ENCODE data around the gene WDR59.

Gene WDR59

GRCh38 chr16:74973304-74973703 is 11.6 kb downstream of the WDR59 start:
- Histone ChIP-seq H3K27me3 (no peaks in the 10 kb centered on the region), H3K4me1 (no peaks in the 10 kb centered on the region), H3K36me3 (no peaks in the 10 kb centered on the region; the same call in 1 of the 2 replicates), H3K9me3 (no peaks in the 10 kb centered on the region), H3K4me3 (ENCODE audit: low read depth, low read length) (no peak overlapping the region)
- no peak for TF ChIP-seq CTCF (IDR thresholded peaks at IDR 0.05; ENCODE audit: low read depth, low read length)
- DNase-seq, result no peak

DNA sequence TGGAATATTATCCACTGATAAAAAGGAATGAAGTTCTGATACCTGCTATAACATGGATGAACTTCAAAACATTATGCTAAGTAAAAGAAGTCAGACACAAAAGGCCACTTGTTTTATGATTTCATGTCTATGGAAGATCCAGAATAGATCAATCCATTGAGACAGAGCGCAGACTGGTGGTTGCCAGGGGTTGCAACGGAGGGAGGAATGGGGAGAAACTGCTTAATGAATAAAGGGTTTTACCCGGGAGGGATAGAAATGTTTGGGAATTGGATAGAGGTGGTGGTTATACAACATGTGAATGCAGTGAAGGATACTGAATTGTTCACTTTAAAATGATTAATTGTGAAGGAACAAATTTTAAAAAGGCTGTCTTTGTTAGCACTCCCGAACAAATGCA is 30.2 kb downstream of the WDR59 start:
- Histone ChIP-seq H3K27me3 (no peaks in the 10 kb centered on the region), H3K4me3 (ENCODE audit: low read depth, low read length) (no peak overlapping the region), H3K36me3 (peaks cover 7% of the 10 kb centered on the region), H3K4me1 (no peaks in the 10 kb centered on the region), H3K9me3 (no peaks in the 10 kb centered on the region)
- DNase-seq, result no peak
- no peak for TF ChIP-seq CTCF (IDR thresholded peaks at IDR 0.05; ENCODE audit: low read depth, low read length)

DNA sequence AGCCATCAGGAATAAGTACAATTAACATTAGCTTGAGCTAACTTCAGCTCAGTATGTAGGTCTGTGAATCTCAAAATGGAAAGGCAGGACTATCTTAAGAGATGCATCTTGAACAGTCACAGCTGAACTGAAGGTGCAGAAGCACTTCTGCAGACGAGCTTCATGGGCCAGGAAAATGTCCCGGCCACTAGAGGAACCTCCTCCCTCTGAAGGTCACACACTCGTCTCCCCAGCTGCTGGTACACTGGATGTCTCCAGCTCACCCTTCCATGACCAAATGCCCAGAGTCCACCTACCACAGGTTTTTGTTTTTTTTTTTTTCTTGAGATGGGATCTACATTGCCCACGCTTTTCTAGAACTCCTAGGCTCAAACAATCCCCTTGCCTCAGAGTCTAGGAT is 33.2 kb downstream of the WDR59 start:
- TF ChIP-seq CTCF (IDR thresholded peaks at IDR 0.05; ENCODE audit: low read depth, low read length), result no peak
- Histone ChIP-seq H3K4me1 (no peaks in the 10 kb centered on the region), H3K9me3 (no peaks in the 10 kb centered on the region), H3K36me3 (peaks cover 10% of the 10 kb centered on the region), H3K27me3 (no peaks in the 10 kb centered on the region), H3K4me3 (ENCODE audit: low read depth, low read length) (no peak overlapping the region)
- no peak for DNase-seq

DNA sequence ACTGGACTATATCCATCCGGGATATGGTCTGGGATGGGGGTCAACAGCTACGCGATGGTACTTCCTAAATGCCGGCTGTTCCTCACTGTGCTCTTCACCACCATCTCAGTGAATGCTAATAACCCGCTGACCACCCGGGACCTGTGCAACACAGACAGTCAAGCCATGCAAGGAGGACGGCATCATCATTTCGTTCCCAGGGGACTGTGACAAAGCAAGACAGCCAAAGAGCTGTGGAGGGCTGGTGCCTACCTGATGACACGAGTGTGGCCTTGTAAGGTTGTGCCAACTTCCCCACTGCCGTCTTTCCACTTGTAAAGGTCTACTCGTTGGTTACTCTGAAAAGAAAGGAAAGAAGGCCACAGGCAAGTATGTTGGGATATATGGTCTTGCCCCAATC is 33.7 kb downstream of the WDR59 start:
- DNase-seq, result no peak
- Histone ChIP-seq H3K36me3 (peaks cover 9% of the 10 kb centered on the region), H3K4me3 (ENCODE audit: low read depth, low read length) (no peak overlapping the region), H3K4me1 (no peaks in the 10 kb centered on the region), H3K9me3 (no peaks in the 10 kb centered on the region), H3K27me3 (no peaks in the 10 kb centered on the region)
- no peak for TF ChIP-seq CTCF (IDR thresholded peaks at IDR 0.05; ENCODE audit: low read depth, low read length)

- no peaks in the 10 kb centered on the region for H3K27me3 ChIP-seq
- H3K9me3 ChIP-seq, result no peaks in the 10 kb centered on the region
- peaks cover 5% of the 10 kb centered on the region; the same call in 1 of the 2 replicates for H3K36me3 ChIP-seq
- no peak overlapping the region for H3K4me3 ChIP-seq (ENCODE audit: low read depth, low read length)
- DNase-seq, result no peak
- H3K4me1 ChIP-seq, result no peaks in the 10 kb centered on the region
- no peak for TF ChIP-seq CTCF (IDR thresholded peaks at IDR 0.05; ENCODE audit: low read depth, low read length)
These were observed 34.4 kb downstream of the WDR59 start for GRCh38 chr16:74950511-74950910.

DNA sequence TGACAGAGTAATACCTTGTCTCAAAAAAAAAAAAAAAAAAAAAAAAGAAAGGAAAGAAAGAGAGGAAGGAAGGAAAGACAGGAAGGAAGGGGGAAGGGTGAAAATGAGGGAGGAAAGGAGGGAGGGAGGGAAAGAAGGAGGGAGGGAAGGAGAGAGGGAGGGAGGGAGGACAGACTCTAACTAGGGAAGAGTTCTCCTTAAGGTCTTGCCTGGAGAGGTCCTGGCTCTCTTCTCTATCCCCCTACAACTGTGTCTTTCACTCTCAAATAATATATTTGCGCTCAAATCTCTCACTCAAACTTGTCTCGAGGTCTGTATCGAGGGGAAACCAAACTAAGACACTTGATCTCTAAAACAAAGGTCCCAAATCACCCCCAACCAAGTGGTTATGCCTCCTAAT is 35.6 kb downstream of the WDR59 start:
- no peak overlapping the region for H3K4me3 ChIP-seq (ENCODE audit: low read depth, low read length)
- H3K36me3 ChIP-seq, result peaks cover 5% of the 10 kb centered on the region; the same call in 1 of the 2 replicates
- H3K27me3 ChIP-seq, result no peaks in the 10 kb centered on the region
- no peak for DNase-seq
- H3K4me1 ChIP-seq, result no peaks in the 10 kb centered on the region
- no peak for TF ChIP-seq CTCF (IDR thresholded peaks at IDR 0.05; ENCODE audit: low read depth, low read length)
- H3K9me3 ChIP-seq, result no peaks in the 10 kb centered on the region
